Epithelial cell of proximal tubule (primary cell): ENCODE measurements around the gene ICAM5. TPM values are rescaled to one million over a fixed set of nuclear protein-coding genes. Genes with fewer than 3 reads are reported as not detected.

Experiments
- DNase-seq: peaks from one replicate; pipeline ENCODE4 v3.0.0-alpha.2; 2011; ENCODE audit warnings: low read depth
- H3K4me3 ChIP-seq: 2 replicates; pipeline ENCODE4 v1.5.1; 2011; ENCODE audit warnings: low read depth, mild to moderate bottlenecking, low read length
- total RNA-seq: library from RNA; depleted of rRNA; stranded (reverse); fragments of >200 nt; gene quantifications from 2 replicates; pipeline ENCODE4 v1.2.3, GENCODE V29; 2015
- TF ChIP-seq, protein P1 (sequence below): conservative IDR thresholded peaks from 2 replicates; pipeline ENCODE4 v1.5.1; 2012; ENCODE audit warnings: low read depth, mild to moderate bottlenecking, low read length

Gene ICAM5
- total RNA-seq, 1 donor from 2014 or later, result not detected

DNA sequence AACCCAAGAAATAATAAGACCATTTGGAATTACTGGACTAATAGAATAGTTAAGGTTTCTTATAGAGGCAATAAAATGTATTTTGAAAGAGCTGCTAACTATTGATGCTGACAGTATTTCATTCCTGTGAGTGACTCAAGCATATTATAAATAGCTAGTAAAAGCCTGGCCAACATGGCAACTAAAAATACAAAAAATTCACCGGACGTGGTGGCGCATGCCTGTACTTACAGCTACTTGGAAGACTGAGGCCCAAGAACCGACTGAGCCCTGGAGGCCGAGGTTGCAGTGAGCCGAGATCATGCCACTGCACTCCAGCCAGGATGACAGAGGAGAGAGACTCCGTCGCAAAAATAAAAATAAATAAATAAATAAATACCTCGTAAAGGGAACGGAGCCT, 55.0 kb downstream of the ICAM5 start:
- no peak for DNase-seq
- TF ChIP-seq, protein P1, sequence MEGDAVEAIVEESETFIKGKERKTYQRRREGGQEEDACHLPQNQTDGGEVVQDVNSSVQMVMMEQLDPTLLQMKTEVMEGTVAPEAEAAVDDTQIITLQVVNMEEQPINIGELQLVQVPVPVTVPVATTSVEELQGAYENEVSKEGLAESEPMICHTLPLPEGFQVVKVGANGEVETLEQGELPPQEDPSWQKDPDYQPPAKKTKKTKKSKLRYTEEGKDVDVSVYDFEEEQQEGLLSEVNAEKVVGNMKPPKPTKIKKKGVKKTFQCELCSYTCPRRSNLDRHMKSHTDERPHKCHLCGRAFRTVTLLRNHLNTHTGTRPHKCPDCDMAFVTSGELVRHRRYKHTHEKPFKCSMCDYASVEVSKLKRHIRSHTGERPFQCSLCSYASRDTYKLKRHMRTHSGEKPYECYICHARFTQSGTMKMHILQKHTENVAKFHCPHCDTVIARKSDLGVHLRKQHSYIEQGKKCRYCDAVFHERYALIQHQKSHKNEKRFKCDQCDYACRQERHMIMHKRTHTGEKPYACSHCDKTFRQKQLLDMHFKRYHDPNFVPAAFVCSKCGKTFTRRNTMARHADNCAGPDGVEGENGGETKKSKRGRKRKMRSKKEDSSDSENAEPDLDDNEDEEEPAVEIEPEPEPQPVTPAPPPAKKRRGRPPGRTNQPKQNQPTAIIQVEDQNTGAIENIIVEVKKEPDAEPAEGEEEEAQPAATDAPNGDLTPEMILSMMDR, result no peak
- H3K4me3 ChIP-seq, result no peak overlapping the region

Other genes starting within 250 kb of the ICAM5 start
- gene SHFL, start 203.6 kb upstream of the ICAM5 start, total RNA-seq, result 10.3 and 28.7 TPM in 2 replicates
- gene ANGPTL6, start 187.3 kb upstream of the ICAM5 start, total RNA-seq, result 0.22 and 0.23 TPM in 2 replicates
- 38.1 and 59.6 TPM in 2 replicates for gene PPAN, start 183.6 kb upstream of the ICAM5 start, total RNA-seq
- gene P2RY11, start 178.3 kb upstream of the ICAM5 start, total RNA-seq, result 2.0 and 4.5 TPM in 2 replicates
- 229 and 283 TPM in 2 replicates for gene EIF3G, start 170.1 kb upstream of the ICAM5 start, total RNA-seq
- gene DNMT1, start 95.0 kb upstream of the ICAM5 start, total RNA-seq, result 154 and 198 TPM in 2 replicates
- 2.5 and 3.0 TPM in 2 replicates for gene S1PR2, start 58.6 kb upstream of the ICAM5 start, total RNA-seq
- 104 and 156 TPM in 2 replicates for gene MRPL4, start 37.7 kb upstream of the ICAM5 start, total RNA-seq
- gene ICAM1, start 18.8 kb upstream of the ICAM5 start, total RNA-seq, result 17.1 and 36.3 TPM in 2 replicates
- not detected in 2 replicates for gene ICAM4, start 3.0 kb upstream of the ICAM5 start, total RNA-seq
- 0.35 and 2.4 TPM in 2 replicates for gene ZGLP1, start 19.9 kb downstream of the ICAM5 start, total RNA-seq
- gene FDX2, start 26.1 kb downstream of the ICAM5 start, total RNA-seq, result 48.2 and 57.6 TPM in 2 replicates
- gene RAVER1, start 43.6 kb downstream of the ICAM5 start, total RNA-seq, result 29.5 and 34.1 TPM in 2 replicates
- gene ICAM3, start 49.7 kb downstream of the ICAM5 start, total RNA-seq, result 3.4 and 3.8 TPM in 2 replicates
- gene TYK2, start 90.6 kb downstream of the ICAM5 start, total RNA-seq, result 95.4 and 103 TPM in 2 replicates
- gene CDC37, start 113.6 kb downstream of the ICAM5 start, total RNA-seq, result 155 and 262 TPM in 2 replicates
- 0.40 and 2.0 TPM in 2 replicates for gene PDE4A, start 130.6 kb downstream of the ICAM5 start, total RNA-seq
- gene KEAP1, start 213.4 kb downstream of the ICAM5 start, total RNA-seq, result 41.2 and 76.0 TPM in 2 replicates
- gene S1PR5, start 227.5 kb downstream of the ICAM5 start, total RNA-seq, result not detected in 2 replicates